WERI-Rb-1 (cell line): ENCODE measurements around the gene EIF1.
"Not testable (repeated sequence)": the region's sequence is repeated elsewhere in the genome, so short reads cannot be mapped to it uniquely, and the experiment has no call there.

Source experiments
- DNase-seq: peaks from one replicate; pipeline ENCODE4 v3.0.0-alpha.2; 2020
- H3K27ac ChIP-seq: fragments of 250-450 bp; sonication (Bioruptor Pico); 2 replicates; pipeline ENCODE4 v1.5.1; 2020; ENCODE audit warnings: mild to moderate bottlenecking, moderate library complexity
- H3K27me3 ChIP-seq: fragments of 250-450 bp; sonication (Bioruptor Pico); 2 replicates; pipeline ENCODE4 v1.5.1; 2021; ENCODE audit warnings: mild to moderate bottlenecking, low read depth, moderate library complexity; ENCODE audit not compliant: insufficient read depth, severe bottlenecking
- H3K36me3 ChIP-seq: fragments of 250-450 bp; sonication (Bioruptor Pico); 2 replicates; pipeline ENCODE4 v1.5.1; 2020; ENCODE audit warnings: mild to moderate bottlenecking, moderate library complexity
- H3K4me3 ChIP-seq: 2 replicates; pipeline ENCODE4 v1.5.1; 2011; ENCODE audit warnings: low read depth, mild to moderate bottlenecking, control low read depth, low read length
- H3K9me3 ChIP-seq: fragments of 250-450 bp; sonication (Bioruptor Pico); 2 replicates; pipeline ENCODE4 v1.5.1; 2021; ENCODE audit warnings: mild to moderate bottlenecking, moderate library complexity; ENCODE audit not compliant: severe bottlenecking
- CTCF ChIP-seq: IDR thresholded peaks from 2 replicates; pipeline ENCODE4 v1.5.1; 2011; ENCODE audit warnings: low read depth, mild to moderate bottlenecking, control low read depth, inconsistent platforms, low read length

Gene EIF1

DNA sequence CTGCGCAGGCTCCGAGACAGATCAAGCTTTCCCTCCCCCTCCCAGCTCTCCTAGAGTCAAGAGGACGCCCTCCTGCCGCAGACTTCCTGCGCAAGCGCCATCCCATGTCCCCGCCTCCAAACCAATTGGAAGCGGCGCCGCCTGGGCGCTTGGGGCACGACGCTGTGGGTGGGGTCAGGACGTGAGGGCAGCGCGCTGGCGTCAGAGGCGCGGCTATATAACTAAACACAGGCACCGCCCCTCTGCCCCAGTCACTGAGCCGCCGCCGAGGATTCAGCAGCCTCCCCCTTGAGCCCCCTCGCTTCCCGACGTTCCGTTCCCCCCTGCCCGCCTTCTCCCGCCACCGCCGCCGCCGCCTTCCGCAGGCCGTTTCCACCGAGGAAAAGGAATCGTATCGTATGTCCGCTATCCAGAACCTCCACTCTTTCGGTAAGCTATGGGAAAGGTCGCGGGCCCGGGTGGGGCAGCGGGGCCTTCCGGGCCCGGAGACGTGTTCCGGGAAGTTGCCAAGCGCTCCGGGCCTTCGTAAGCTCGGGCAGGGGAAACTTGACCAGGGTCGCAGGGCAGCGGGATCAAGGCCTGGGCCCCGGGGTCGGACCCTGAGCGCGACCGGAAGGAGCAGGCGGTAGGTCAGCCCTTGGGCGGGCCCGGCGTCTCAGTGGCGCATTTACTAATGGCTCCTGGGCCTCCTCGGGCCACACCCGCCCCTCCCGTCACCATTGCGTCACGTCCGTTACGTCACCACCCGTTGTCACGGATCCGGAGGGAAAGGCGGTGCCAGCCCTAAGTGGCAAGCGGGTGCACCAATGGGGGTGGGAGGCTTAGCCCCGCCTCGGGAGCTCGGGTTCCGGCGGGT is at the start of gene EIF1:
EIF1 (plus strand) TSS at position 245 of the 856 bp plus-strand sequence; CDS start at position 399, 154 bp downstream.
- DNase-seq: peak; percentile 100

GRCh38 chr17:41638941-41639340 is 49.7 kb upstream of the EIF1 start:
- H3K27ac ChIP-seq: no peak overlapping the region
- H3K4me3 ChIP-seq: no peak overlapping the region
- TF ChIP-seq CTCF: no peak
- H3K9me3 ChIP-seq: no peaks in the 10 kb centered on the region
- no peaks in the 10 kb centered on the region for H3K27me3 ChIP-seq
- no peaks in the 10 kb centered on the region for H3K36me3 ChIP-seq
- no peak for DNase-seq

More for the DNA sequence above, at the start of gene EIF1:
- H3K4me3 ChIP-seq: peak within 1 kb of the TSS; percentile 92
- no peaks in the 10 kb centered on the region for H3K27me3 ChIP-seq
- TF ChIP-seq CTCF: no peak
- peaks cover 50% of the 10 kb centered on the region for H3K36me3 ChIP-seq
- H3K27ac ChIP-seq: peak within 1 kb of the TSS; percentile 99
- H3K9me3 ChIP-seq: peaks cover 16% of the 10 kb centered on the region

DNA sequence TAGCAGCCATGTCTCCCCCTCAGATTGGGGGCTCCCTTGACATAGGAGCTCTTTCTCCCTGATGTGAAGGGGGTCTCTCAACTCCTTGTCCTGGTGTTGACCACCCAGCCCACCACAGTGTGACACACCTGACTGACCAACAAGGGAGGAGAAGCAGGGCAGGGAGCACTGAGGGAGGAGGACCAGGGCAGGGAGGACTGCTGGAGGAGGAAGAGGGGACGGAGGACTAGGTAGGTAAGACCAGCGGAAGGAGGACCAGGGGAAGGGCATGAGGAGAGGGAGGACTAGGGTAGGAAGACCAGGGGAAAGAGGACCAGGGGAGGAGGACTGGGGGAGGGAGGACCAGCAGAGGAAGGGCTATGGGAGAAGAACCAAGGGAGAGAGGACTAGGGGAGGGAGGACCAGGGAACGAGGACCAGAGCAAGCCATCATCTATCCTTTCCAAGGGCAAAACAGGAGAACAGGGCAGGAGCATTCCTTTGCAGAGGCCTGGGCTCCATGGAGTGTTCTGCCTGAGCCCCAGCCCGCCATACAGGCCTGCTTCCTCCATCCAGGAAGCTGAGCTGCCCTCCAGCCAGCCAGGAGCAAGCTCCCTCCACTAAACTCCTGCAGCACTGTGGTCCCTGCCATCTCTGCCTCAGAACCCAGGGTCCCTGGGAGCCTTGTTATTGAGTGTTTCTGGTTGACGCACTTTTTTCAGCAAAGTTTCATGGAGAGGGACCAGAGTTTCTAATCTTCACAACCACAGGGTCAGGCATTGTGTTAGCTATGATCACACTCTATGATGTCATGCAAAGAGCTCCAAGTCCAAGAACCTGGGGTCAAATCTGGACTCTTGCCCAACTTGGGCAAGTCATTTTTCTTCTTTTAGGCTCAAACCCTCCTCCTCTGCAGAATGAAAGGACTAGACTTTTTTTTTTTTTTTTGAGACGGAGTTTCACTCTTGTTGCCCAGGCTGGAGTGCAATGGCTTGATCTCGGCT is 48.9 kb upstream of the EIF1 start:
- no peak overlapping the region for H3K4me3 ChIP-seq
- H3K27ac ChIP-seq: no peak overlapping the region
- H3K36me3 ChIP-seq: no peaks in the 10 kb centered on the region
- DNase-seq: no peak
- no peak for TF ChIP-seq CTCF
- no peaks in the 10 kb centered on the region for H3K27me3 ChIP-seq
- H3K9me3 ChIP-seq: no peaks in the 10 kb centered on the region

- not testable (repeated sequence) for H3K9me3 ChIP-seq, H3K4me3 ChIP-seq, DNase-seq, H3K27me3 ChIP-seq, H3K36me3 ChIP-seq, H3K27ac ChIP-seq
These were observed 48.1 kb upstream of the EIF1 start for GRCh38 chr17:41640596-41640995.

- no peak for TF ChIP-seq CTCF
- DNase-seq: no peak
- Histone ChIP-seq H3K36me3 (no peaks in the 10 kb centered on the region), H3K27ac (no peak overlapping the region), H3K9me3 (no peaks in the 10 kb centered on the region), H3K4me3 (no peak overlapping the region), H3K27me3 (no peaks in the 10 kb centered on the region)
These were observed 46.2 kb upstream of the EIF1 start for GRCh38 chr17:41642252-41643156.
